ENCODE measurements around the gene KCNJ2. TPM values are rescaled to one million over a fixed set of nuclear protein-coding genes. Genes with fewer than 3 reads are reported as not detected.

KCNJ2 gene
- total and polyA plus RNA-seq, 2 donors (not counting 1 experiment from before 2014, with no cell fraction given), result not detected

GRCh38 chr17:70181866-70182265 is 12.5 kb downstream of the KCNJ2 start:
- H3K4me2 ChIP-seq (replicated peaks; ENCODE audit: low read depth, low read length, poor library complexity, severe bottlenecking), result no peak overlapping the region
- H3K4me3 Mint-ChIP-seq, result no peak overlapping the region
- no peaks in the 10 kb centered on the region for H4K20me1 ChIP-seq (ENCODE audit: control insufficient read depth, insufficient read depth, low read length, poor library complexity, severe bottlenecking)
- DNase-seq, result no peak
- no peaks in the 10 kb centered on the region for H3K9me3 ChIP-seq (ENCODE audit: control extremely low read depth in 1 of 3, control insufficient read depth in 2 of 3, insufficient read depth in 1 of 3, low read length in 2 of 3)
- H3K9me3 Mint-ChIP-seq (ENCODE audit: insufficient read depth), result no peaks in the 10 kb centered on the region
- H3K27me3 ChIP-seq (replicated peaks in 1 of 4; ENCODE audit: control extremely low read depth in 1 of 4, control insufficient read depth in 3 of 4, insufficient read depth in 4 of 4, low read length in 3 of 4), result no peaks in the 10 kb centered on the region
- POLR2A ChIA-PET, result no interaction called here
- no peak overlapping the region for H3K9ac ChIP-seq (ENCODE audit: low read length)
- no peak overlapping the region for H3K27ac Mint-ChIP-seq
- no peaks in the 10 kb centered on the region for H3K36me3 ChIP-seq (replicated peaks in 1 of 2; ENCODE audit: control extremely low read depth in 1 of 2, control insufficient read depth in 1 of 2, extremely low read depth in 1 of 2, insufficient read depth in 2 of 2, low read length in 1 of 2)
- intact Hi-C loops (cut with micrococcal nuclease), result no loop called here
- no peak overlapping the region for H3K4me3 ChIP-seq (ENCODE audit: control extremely low read depth in 1 of 5, extremely low read depth in 1 of 5, insufficient read depth in 1 of 5, low read depth in 2 of 5, low read length in 4 of 5)
- CTCF ChIA-PET, result no interaction called here
- H3K27ac ChIP-seq (ENCODE audit: low read length in 2 of 2), result no peak overlapping the region
- WGBS (ENCODE audit: insufficient coverage), result 100% methylated on average over 2 of the region's 3 CpGs
- peaks cover 8% of the 10 kb centered on the region for H3K27me3 Mint-ChIP-seq
- H3K79me2 ChIP-seq (ENCODE audit: control insufficient read depth, insufficient read depth, low read length), result no peaks in the 10 kb centered on the region
- H2AFZ ChIP-seq (ENCODE audit: insufficient read depth, low read depth, low read length, poor library complexity, severe bottlenecking), result no peak overlapping the region
- no peaks in the 10 kb centered on the region for H3K4me1 Mint-ChIP-seq
- TF ChIP-seq EZH2 (IDR thresholded peaks at IDR 0.05; ENCODE audit: borderline replicate concordance, insufficient read depth, low read depth, low read length, poor library complexity, severe bottlenecking), result no peak
- TF ChIP-seq CTCF (IDR thresholded peaks at IDR 0.05), result no peak
- no peaks in the 10 kb centered on the region for H3K4me1 ChIP-seq (ENCODE audit: control insufficient read depth in 2 of 2, insufficient read depth in 2 of 2, low read length in 2 of 2)
- ATAC-seq (ENCODE audit: low read depth), result no peak

- Histone ChIP-seq H4K20me1 (ENCODE audit: control insufficient read depth, insufficient read depth, low read length, poor library complexity, severe bottlenecking) (no peaks in the 10 kb centered on the region), H3K79me2 (ENCODE audit: control insufficient read depth, insufficient read depth, low read length) (no peaks in the 10 kb centered on the region), H3K27ac (ENCODE audit: low read length in 2 of 2) (no peak overlapping the region), H3K27me3 (replicated peaks in 1 of 4; ENCODE audit: control extremely low read depth in 1 of 4, control insufficient read depth in 3 of 4, insufficient read depth in 4 of 4, low read length in 3 of 4) (no peaks in the 10 kb centered on the region), H2AFZ (ENCODE audit: insufficient read depth, low read depth, low read length, poor library complexity, severe bottlenecking) (no peak overlapping the region), H3K9me3 (ENCODE audit: control extremely low read depth in 1 of 3, control insufficient read depth in 2 of 3, insufficient read depth in 1 of 3, low read length in 2 of 3) (no peaks in the 10 kb centered on the region), H3K4me2 (replicated peaks; ENCODE audit: low read depth, low read length, poor library complexity, severe bottlenecking) (no peak overlapping the region), H3K4me3 (ENCODE audit: control extremely low read depth in 1 of 5, extremely low read depth in 1 of 5, insufficient read depth in 1 of 5, low read depth in 2 of 5, low read length in 4 of 5) (no peak overlapping the region), H3K9ac (ENCODE audit: low read length) (no peak overlapping the region), H3K4me1 (ENCODE audit: control insufficient read depth in 2 of 2, insufficient read depth in 2 of 2, low read length in 2 of 2) (no peaks in the 10 kb centered on the region), H3K36me3 (replicated peaks in 1 of 2; ENCODE audit: control extremely low read depth in 1 of 2, control insufficient read depth in 1 of 2, extremely low read depth in 1 of 2, insufficient read depth in 2 of 2, low read length in 1 of 2) (no peaks in the 10 kb centered on the region)
- no peak for TF ChIP-seq EZH2 (IDR thresholded peaks at IDR 0.05; ENCODE audit: borderline replicate concordance, insufficient read depth, low read depth, low read length, poor library complexity, severe bottlenecking)
- TF ChIP-seq CTCF (IDR thresholded peaks at IDR 0.05), result no peak
- ChIA-PET CTCF (no interaction called here), POLR2A (no interaction called here)
- no peak for DNase-seq
- Mint-ChIP-seq H3K27ac (no peak overlapping the region), H3K27me3 (peaks cover 4% of the 10 kb centered on the region), H3K4me3 (no peak overlapping the region), H3K4me1 (no peaks in the 10 kb centered on the region), H3K9me3 (ENCODE audit: insufficient read depth) (no peaks in the 10 kb centered on the region)
- WGBS (ENCODE audit: insufficient coverage), result no CpG with 5 or more reads among the region's 4 CpGs
- no peak for ATAC-seq (ENCODE audit: low read depth)
- intact Hi-C loops (cut with micrococcal nuclease), result no loop called here
Measured at GRCh38 chr17:70183508-70183907, 14.2 kb downstream of the KCNJ2 start.
